PC-9 (cell line): Measurements from ENCODE around the gene DCTN2. TPM values are rescaled to one million over a fixed set of nuclear protein-coding genes. Genes with fewer than 3 reads are reported as not detected.

Experiments used
- BruUV-seq: library from RNA; stranded (reverse); fragments of 400-500 nt; replicated peaks from 2 replicates; lab custom pipeline; 2021; lab: Mats Ljungman, UMichigan
- CTCF ChIA-PET: fragments of 300-600 bp; sonication (Branson Sonifier 250); formaldehyde crosslinking; loops from one replicate; lab custom pipeline; 2022; ENCODE audit warnings: antibody characterized with exemption; lab: Charles Lee
- POLR2A ChIA-PET: fragments of 300-600 bp; sonication (Branson Sonifier 250); formaldehyde crosslinking; loops from one replicate; lab custom pipeline; 2022; ENCODE audit warnings: antibody characterized with exemption; ENCODE audit not compliant: unreplicated experiment; lab: Charles Lee
- DNase-seq, 2 experiments: peaks; one replicate each; pipeline versions ENCODE4 v3.0.0 to v3.0.0-alpha.2; 2015 to 2022; ENCODE audit warnings: mixed read lengths in 1 of 2
- H2AFZ ChIP-seq: fragments of 200-600 bp; sonication (generic); 2 replicates; pipeline ENCODE4 v1.8.1; 2017; ENCODE audit warnings: antibody characterized with exemption
- H3F3A ChIP-seq: fragments of 200-600 bp; sonication (generic); 2 replicates; pipeline ENCODE4 v1.8.1; 2017; ENCODE audit warnings: antibody characterized with exemption, mild to moderate bottlenecking, low read depth; ENCODE audit not compliant: insufficient read depth
- H3K27ac ChIP-seq: fragments of 200-600 bp; sonication (generic); 2 replicates; pipeline ENCODE4 v1.6.1; 2016; ENCODE audit warnings: mixed run types
- H3K27me3 ChIP-seq: fragments of 200-600 bp; sonication (generic); 2 replicates; pipeline ENCODE4 v1.6.1; 2016; ENCODE audit warnings: low read depth, mixed run types; ENCODE audit not compliant: insufficient read depth
- H3K36me3 ChIP-seq: fragments of 200-600 bp; sonication (generic); 2 replicates; pipeline ENCODE4 v1.6.1; 2016; ENCODE audit warnings: low read depth, mixed run types
- H3K4me1 ChIP-seq: fragments of 200-600 bp; sonication (generic); replicated peaks from 2 replicates; pipeline ENCODE4 v1.6.1; 2016; ENCODE audit warnings: mixed run types; ENCODE audit not compliant: insufficient read depth
- H3K4me2 ChIP-seq: fragments of 200-600 bp; sonication (generic); 2 replicates; pipeline ENCODE4 v1.6.1; 2017; ENCODE audit warnings: mixed run types
- H3K4me3 ChIP-seq: fragments of 200-600 bp; sonication (generic); 2 replicates; pipeline ENCODE4 v1.6.1; 2016; ENCODE audit warnings: mixed run types
- H3K79me2 ChIP-seq: fragments of 200-600 bp; sonication (generic); 2 replicates; pipeline ENCODE4 v1.6.1; 2017; ENCODE audit warnings: low read depth, mixed run types
- H3K9me2 ChIP-seq: fragments of 200-600 bp; sonication (generic); 2 replicates; pipeline ENCODE4 v1.8.1; 2017; ENCODE audit warnings: mild to moderate bottlenecking; ENCODE audit not compliant: insufficient read depth
- H3K9me3 ChIP-seq: fragments of 200-600 bp; sonication (generic); 2 replicates; pipeline ENCODE4 v1.8.1; 2016; ENCODE audit warnings: low read depth; ENCODE audit not compliant: insufficient read depth
- H4K20me1 ChIP-seq: fragments of 200-600 bp; sonication (generic); 2 replicates; pipeline ENCODE4 v1.8.1; 2017; ENCODE audit not compliant: insufficient read depth
- EZH2 ChIP-seq: fragments of 200-600 bp; sonication (generic); IDR thresholded peaks from 2 replicates; pipeline ENCODE4 v1.8.0; 2017; ENCODE audit warnings: antibody characterized with exemption, low read depth
- intact Hi-C: fragments of 100-400 bp; cut with micrococcal nuclease; formaldehyde crosslinking; loops from one replicate; pipeline ENCODE4 v1.10.0; 2022; ENCODE audit not compliant: unreplicated experiment
- total RNA-seq: library from RNA; stranded (reverse); gene quantifications from 2 replicates; pipeline ENCODE4 v1.2.3, GENCODE V29; 2021
- TF ChIP-seq, protein P1 (sequence below): fragments of 200-600 bp; sonication (generic); conservative IDR thresholded peaks from 2 replicates; pipeline ENCODE4 v1.6.1; 2017; ENCODE audit warnings: mixed run types, antibody characterized with exemption, mild to moderate bottlenecking, moderate library complexity

The DCTN2 gene
- total RNA-seq, 1 experiment from 2014 or later, result 105 TPM

- CTCF ChIA-PET, result no interaction called here
- Histone ChIP-seq H3K9me3 (no peaks in the 10 kb centered on the region), H3K36me3 (peaks cover 26% of the 10 kb centered on the region), H3K79me2 (peaks cover 7% of the 10 kb centered on the region), H2AFZ (no peak overlapping the region), H3K9me2 (no peaks in the 10 kb centered on the region), H3K27me3 (no peaks in the 10 kb centered on the region), H3F3A (peaks cover 22% of the 10 kb centered on the region), H3K27ac (no peak overlapping the region), H3K4me3 (no peak overlapping the region), H4K20me1 (no peaks in the 10 kb centered on the region; the same call in 1 of the 2 replicates), H3K4me2 (no peak overlapping the region), H3K4me1 (no peaks in the 10 kb centered on the region)
- no peak for TF ChIP-seq EZH2
- TF ChIP-seq, protein P1, sequence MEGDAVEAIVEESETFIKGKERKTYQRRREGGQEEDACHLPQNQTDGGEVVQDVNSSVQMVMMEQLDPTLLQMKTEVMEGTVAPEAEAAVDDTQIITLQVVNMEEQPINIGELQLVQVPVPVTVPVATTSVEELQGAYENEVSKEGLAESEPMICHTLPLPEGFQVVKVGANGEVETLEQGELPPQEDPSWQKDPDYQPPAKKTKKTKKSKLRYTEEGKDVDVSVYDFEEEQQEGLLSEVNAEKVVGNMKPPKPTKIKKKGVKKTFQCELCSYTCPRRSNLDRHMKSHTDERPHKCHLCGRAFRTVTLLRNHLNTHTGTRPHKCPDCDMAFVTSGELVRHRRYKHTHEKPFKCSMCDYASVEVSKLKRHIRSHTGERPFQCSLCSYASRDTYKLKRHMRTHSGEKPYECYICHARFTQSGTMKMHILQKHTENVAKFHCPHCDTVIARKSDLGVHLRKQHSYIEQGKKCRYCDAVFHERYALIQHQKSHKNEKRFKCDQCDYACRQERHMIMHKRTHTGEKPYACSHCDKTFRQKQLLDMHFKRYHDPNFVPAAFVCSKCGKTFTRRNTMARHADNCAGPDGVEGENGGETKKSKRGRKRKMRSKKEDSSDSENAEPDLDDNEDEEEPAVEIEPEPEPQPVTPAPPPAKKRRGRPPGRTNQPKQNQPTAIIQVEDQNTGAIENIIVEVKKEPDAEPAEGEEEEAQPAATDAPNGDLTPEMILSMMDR, result no peak
- no peak for DNase-seq
- BruUV-seq, result no TSS peak
- intact Hi-C loops, result no loop called here
- POLR2A ChIA-PET, result no interaction called here
Observed at GRCh38 chr12:57529831-57530230, 17.2 kb downstream of the DCTN2 start.

GRCh38 chr12:57528831-57529555 lies 18.0 kb downstream of the DCTN2 start:
- peaks cover 6% of the 10 kb centered on the region; the same call in 1 of the 2 replicates for H3K4me1 ChIP-seq
- H3K4me3 ChIP-seq, result no peak overlapping the region
- no peak overlapping the region for H3K27ac ChIP-seq
- H3K9me2 ChIP-seq, result no peaks in the 10 kb centered on the region
- H3K4me2 ChIP-seq, result no peak overlapping the region
- H2AFZ ChIP-seq, result no peak overlapping the region
- H3F3A ChIP-seq, result peaks cover 27% of the 10 kb centered on the region
- intact Hi-C loops, result no loop called here
- POLR2A ChIA-PET, result interaction anchor here (0.6 kb wide), 1 partner anchor 87 kb away, joined by 5 read pairs; no protein-coding TSS in a partner anchor
- TF ChIP-seq, protein P1, result no peak
- no peak for TF ChIP-seq EZH2
- H3K9me3 ChIP-seq, result no peaks in the 10 kb centered on the region
- CTCF ChIA-PET, result no interaction called here
- peaks cover 5% of the 10 kb centered on the region; the same call in 1 of the 2 replicates for H4K20me1 ChIP-seq
- H3K79me2 ChIP-seq, result peaks cover 16% of the 10 kb centered on the region
- no TSS peak for BruUV-seq
- no peaks in the 10 kb centered on the region for H3K27me3 ChIP-seq
- no peak for DNase-seq
- H3K36me3 ChIP-seq, result peaks cover 23% of the 10 kb centered on the region

- POLR2A ChIA-PET, result interaction anchor here (0.8 kb wide), 1 partner anchor 12 kb away, joined by 12 read pairs; no protein-coding TSS in a partner anchor
- CTCF ChIA-PET, result interaction anchor here (0.6 kb wide), 1 partner anchor 55 kb away, joined by 6 read pairs; no protein-coding TSS in a partner anchor
- H2AFZ ChIP-seq, result no peak overlapping the region
- peaks cover 24% of the 10 kb centered on the region for H3K79me2 ChIP-seq
- peaks cover 27% of the 10 kb centered on the region for H3F3A ChIP-seq
- intact Hi-C loops, result no loop called here
- peaks cover 13% of the 10 kb centered on the region; the same call in 1 of the 2 replicates for H4K20me1 ChIP-seq
- no peaks in the 10 kb centered on the region for H3K9me2 ChIP-seq
- peaks cover 10% of the 10 kb centered on the region; the same call in 1 of the 2 replicates for H3K4me1 ChIP-seq
- no peaks in the 10 kb centered on the region for H3K9me3 ChIP-seq
- DNase-seq, result no peak
- H3K27ac ChIP-seq, result no peak overlapping the region
- TF ChIP-seq, protein P1, result no peak
- TF ChIP-seq EZH2, result no peak
- no TSS peak for BruUV-seq
- no peak overlapping the region for H3K4me3 ChIP-seq
- no peak overlapping the region for H3K4me2 ChIP-seq
- no peaks in the 10 kb centered on the region for H3K27me3 ChIP-seq
- peaks cover 19% of the 10 kb centered on the region for H3K36me3 ChIP-seq
Observed at GRCh38 chr12:57528176-57528575, 18.8 kb downstream of the DCTN2 start.
